MCF 10A (cell line): Measurements from ENCODE around the gene DAGLA. TPM values are rescaled to one million over a fixed set of nuclear protein-coding genes. Genes with fewer than 3 reads are reported as not detected.
"Not testable (repeated sequence)": the region's sequence is repeated elsewhere in the genome, so short reads cannot be mapped to it uniquely, and the experiment has no call there.

ENCODE experiments used
- BruUV-seq: library from RNA; stranded (reverse); fragments of 400-500 nt; replicated peaks from 2 replicates; lab custom pipeline; 2021; lab: Mats Ljungman, UMichigan
- CTCF ChIA-PET: fragments of 300-600 bp; sonication (Branson Sonifier 250); formaldehyde crosslinking; extraction: SDS; loops from one replicate; lab custom pipeline; 2021; ENCODE audit warnings: antibody characterized with exemption, inconsistent platforms; lab: Yijun Ruan, JAX
- POLR2A ChIA-PET: fragments of 300-600, 350-650 bp; sonication (Branson Sonifier 250); formaldehyde crosslinking; extraction: SDS; loops from one replicate; lab custom pipeline; 2020; ENCODE audit warnings: antibody characterized with exemption, inconsistent platforms; lab: Yijun Ruan, JAX
- DNase-seq: peaks from one replicate; pipeline ENCODE4 v3.0.0-alpha.2; 2018; ENCODE audit not compliant: unreplicated experiment
- H3K27ac Mint-ChIP-seq: one replicate; pipeline ENCODE4 v1.8.0; 2022; ENCODE audit warnings: mild to moderate bottlenecking, low read depth, mixed read lengths; ENCODE audit not compliant: unreplicated experiment
- H3K27me3 Mint-ChIP-seq: one replicate; pipeline ENCODE4 v1.8.0; 2022; ENCODE audit warnings: mixed read lengths; ENCODE audit not compliant: insufficient read depth, unreplicated experiment
- H3K36me3 Mint-ChIP-seq: one replicate; pipeline ENCODE4 v1.8.0; 2022; ENCODE audit warnings: mild to moderate bottlenecking, moderate library complexity, mixed read lengths; ENCODE audit not compliant: insufficient read depth, unreplicated experiment
- H3K4me1 Mint-ChIP-seq: one replicate; pipeline ENCODE4 v1.8.0; 2022; ENCODE audit warnings: mixed read lengths; ENCODE audit not compliant: insufficient read depth, unreplicated experiment
- H3K4me3 Mint-ChIP-seq: one replicate; pipeline ENCODE4 v1.8.0; 2022; ENCODE audit warnings: mild to moderate bottlenecking, moderate library complexity, mixed read lengths; ENCODE audit not compliant: unreplicated experiment
- H3K9me3 Mint-ChIP-seq: one replicate; pipeline ENCODE4 v1.8.0; 2022; ENCODE audit warnings: mixed read lengths; ENCODE audit not compliant: unreplicated experiment
- intact Hi-C: fragments of 100-400 bp; cut with micrococcal nuclease; formaldehyde crosslinking; loops from 2 replicates; pipeline ENCODE4 v1.14.1; 2022
- total RNA-seq: library from RNA; stranded (reverse); gene quantifications from 2 replicates; pipeline ENCODE4 v1.2.3, GENCODE V29; 2022
- TF ChIP-seq, protein P1 (sequence below): fragments of 200-600 bp; IDR thresholded peaks from one replicate; pipeline ENCODE4 v1.8.0; 2022; ENCODE audit warnings: antibody characterized with exemption, mild to moderate bottlenecking; ENCODE audit not compliant: unreplicated experiment

The DAGLA gene
- total RNA-seq, 1 experiment from 2014 or later: 1.5 TPM

GRCh38 chr11:61669417-61669816 lies 10.8 kb upstream of the DAGLA start:
- peaks cover 50% of the 10 kb centered on the region for H3K27me3 Mint-ChIP-seq
- H3K9me3 Mint-ChIP-seq: peaks cover 9% of the 10 kb centered on the region
- POLR2A ChIA-PET: no interaction called here
- CTCF ChIA-PET: interaction anchor here (0.7 kb wide), 1 partner anchor 716 kb away, joined by 3 read pairs; no protein-coding TSS in a partner anchor
- H3K27ac Mint-ChIP-seq: no peak overlapping the region
- TF ChIP-seq, protein P1, sequence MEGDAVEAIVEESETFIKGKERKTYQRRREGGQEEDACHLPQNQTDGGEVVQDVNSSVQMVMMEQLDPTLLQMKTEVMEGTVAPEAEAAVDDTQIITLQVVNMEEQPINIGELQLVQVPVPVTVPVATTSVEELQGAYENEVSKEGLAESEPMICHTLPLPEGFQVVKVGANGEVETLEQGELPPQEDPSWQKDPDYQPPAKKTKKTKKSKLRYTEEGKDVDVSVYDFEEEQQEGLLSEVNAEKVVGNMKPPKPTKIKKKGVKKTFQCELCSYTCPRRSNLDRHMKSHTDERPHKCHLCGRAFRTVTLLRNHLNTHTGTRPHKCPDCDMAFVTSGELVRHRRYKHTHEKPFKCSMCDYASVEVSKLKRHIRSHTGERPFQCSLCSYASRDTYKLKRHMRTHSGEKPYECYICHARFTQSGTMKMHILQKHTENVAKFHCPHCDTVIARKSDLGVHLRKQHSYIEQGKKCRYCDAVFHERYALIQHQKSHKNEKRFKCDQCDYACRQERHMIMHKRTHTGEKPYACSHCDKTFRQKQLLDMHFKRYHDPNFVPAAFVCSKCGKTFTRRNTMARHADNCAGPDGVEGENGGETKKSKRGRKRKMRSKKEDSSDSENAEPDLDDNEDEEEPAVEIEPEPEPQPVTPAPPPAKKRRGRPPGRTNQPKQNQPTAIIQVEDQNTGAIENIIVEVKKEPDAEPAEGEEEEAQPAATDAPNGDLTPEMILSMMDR: no peak
- H3K4me3 Mint-ChIP-seq: no peak overlapping the region
- intact Hi-C loops: no loop called here
- H3K4me1 Mint-ChIP-seq: no peaks in the 10 kb centered on the region
- no peak for DNase-seq
- H3K36me3 Mint-ChIP-seq: no peaks in the 10 kb centered on the region
- no TSS peak for BruUV-seq

GRCh38 chr11:61670626-61671025 lies 9.6 kb upstream of the DAGLA start:
- intact Hi-C loops: no loop called here
- no TSS peak for BruUV-seq
- H3K36me3 Mint-ChIP-seq: no peaks in the 10 kb centered on the region
- H3K9me3 Mint-ChIP-seq: peaks cover 9% of the 10 kb centered on the region
- H3K4me1 Mint-ChIP-seq: no peaks in the 10 kb centered on the region
- no peak overlapping the region for H3K4me3 Mint-ChIP-seq
- peaks cover 62% of the 10 kb centered on the region for H3K27me3 Mint-ChIP-seq
- CTCF ChIA-PET: interaction anchor here (1.9 kb wide), 1 partner anchor 63 kb away, joined by 9 read pairs; no protein-coding TSS in a partner anchor
- H3K27ac Mint-ChIP-seq: no peak overlapping the region
- TF ChIP-seq, protein P1: no peak
- POLR2A ChIA-PET: no interaction called here
- DNase-seq: no peak

DNA sequence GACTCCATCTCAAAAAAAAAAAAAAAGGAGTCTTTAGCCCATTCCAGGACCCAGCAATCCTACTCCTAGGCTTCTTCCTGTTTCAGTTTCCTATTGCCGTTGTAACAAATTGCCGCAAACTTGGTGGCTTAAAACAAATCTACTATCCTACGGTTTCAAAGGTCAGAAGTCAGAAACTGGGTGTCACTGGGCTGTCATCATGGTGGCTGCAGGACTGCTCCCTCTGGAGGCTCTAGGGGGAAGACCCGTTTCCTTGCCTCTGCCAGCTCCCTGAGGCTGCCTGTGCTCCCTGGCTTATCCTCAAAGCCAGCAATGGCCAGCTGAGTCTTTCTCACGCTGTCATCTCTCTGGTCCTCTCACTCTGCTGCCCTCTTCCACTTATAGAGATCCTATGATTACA lies 8.7 kb upstream of the DAGLA start:
- no peaks in the 10 kb centered on the region for H3K36me3 Mint-ChIP-seq
- no peak for DNase-seq
- ChIA-PET POLR2A (no interaction called here), CTCF (interaction anchor here (0.5 to 1.9 kb wide), 7 partner anchors 9 to 345 kb away, joined by 3 to 9 read pairs (median 3); no protein-coding TSS in a partner anchor)
- H3K9me3 Mint-ChIP-seq: peaks cover 9% of the 10 kb centered on the region
- no peaks in the 10 kb centered on the region for H3K4me1 Mint-ChIP-seq
- no peak overlapping the region for H3K27ac Mint-ChIP-seq
- TF ChIP-seq, protein P1: peak; percentile 22
- peaks cover 71% of the 10 kb centered on the region for H3K27me3 Mint-ChIP-seq
- no peak overlapping the region for H3K4me3 Mint-ChIP-seq
- intact Hi-C loops: no loop called here
- no TSS peak for BruUV-seq

- CTCF ChIA-PET: interaction anchor here (1.0 to 1.3 kb wide), 2 partner anchors 59 to 637 kb away, joined by 4 to 6 read pairs; no protein-coding TSS in a partner anchor
- H3K36me3 Mint-ChIP-seq, H3K9me3 Mint-ChIP-seq, POLR2A ChIA-PET, DNase-seq, H3K27ac Mint-ChIP-seq, intact Hi-C loops, BruUV-seq, H3K4me1 Mint-ChIP-seq, H3K4me3 Mint-ChIP-seq: not testable (repeated sequence)
- H3K27me3 Mint-ChIP-seq: peaks cover 86% of the 10 kb centered on the region
Measured at GRCh38 chr11:61673946-61674467, 6.2 kb upstream of the DAGLA start.
